COLO829 (cell line): Measurements from ENCODE around the gene EPS8L3.
A peak's percentile ranks its signal among the peaks of the same experiment; 100 is the strongest.
"Not testable (repeated sequence)": the region's sequence is repeated elsewhere in the genome, so short reads cannot be mapped to it uniquely, and the experiment has no call there.

Experiments used
- DNase-seq: peaks from one replicate; pipeline ENCODE4 v3.0.0; 2012; ENCODE audit warnings: low spot score

The EPS8L3 gene

GRCh38 chr1:109777436-109777835 lies 13.7 kb upstream of the EPS8L3 start:
- DNase-seq: no peak

GRCh38 chr1:109776911-109777310 lies 13.2 kb upstream of the EPS8L3 start:
- peak; percentile 55 for DNase-seq

- no peak for DNase-seq
These were observed 12.6 kb upstream of the EPS8L3 start for GRCh38 chr1:109776206-109776835.

- DNase-seq: no peak
These were observed 11.7 kb upstream of the EPS8L3 start for GRCh38 chr1:109775398-109775797.

GRCh38 chr1:109773900-109774485 lies 10.3 kb upstream of the EPS8L3 start:
- DNase-seq: no peak

GRCh38 chr1:109773203-109773899 lies 9.6 kb upstream of the EPS8L3 start:
- peak; percentile 63 for DNase-seq

GRCh38 chr1:109772658-109773202 lies 9.0 kb upstream of the EPS8L3 start:
- DNase-seq: no peak

- DNase-seq: no peak
These were observed 8.3 kb upstream of the EPS8L3 start for GRCh38 chr1:109771712-109772657.

GRCh38 chr1:109770331-109771095 lies 6.8 kb upstream of the EPS8L3 start:
- no peak for DNase-seq

GRCh38 chr1:109769330-109770078 lies 5.8 kb upstream of the EPS8L3 start:
- DNase-seq: no peak

GRCh38 chr1:109768820-109769219 lies 5.1 kb upstream of the EPS8L3 start:
- DNase-seq: no peak

GRCh38 chr1:109768335-109768650 lies 4.6 kb upstream of the EPS8L3 start:
- DNase-seq: no peak

- no peak for DNase-seq
These were observed 4.1 kb upstream of the EPS8L3 start for GRCh38 chr1:109767637-109768334.

GRCh38 chr1:109766991-109767636 lies 3.4 kb upstream of the EPS8L3 start:
- not testable (repeated sequence) for DNase-seq

- DNase-seq: no peak
These were observed 2.3 kb upstream of the EPS8L3 start for GRCh38 chr1:109765896-109766615.

GRCh38 chr1:109765483-109765815 lies 1.7 kb upstream of the EPS8L3 start:
- DNase-seq: no peak

- no peak for DNase-seq
These were observed 1.1 kb upstream of the EPS8L3 start for GRCh38 chr1:109764561-109765482.
